Activated naive CD8-positive, alpha-beta T cell treated with anti-CD3 and anti-CD28 coated beads for 36 hours (primary cell): Measurements from ENCODE around the gene UQCRFS1. TPM values are rescaled to one million over a fixed set of nuclear protein-coding genes. Genes with fewer than 3 reads are reported as not detected.

Experiments
- DNase-seq: peaks from one replicate; pipeline ENCODE4 v3.0.0; 2021
- H3K27ac Mint-ChIP-seq: one replicate; pipeline ENCODE4 v1.8.0; 2022; ENCODE audit warnings: mild to moderate bottlenecking, moderate library complexity, mixed read lengths
- H3K27me3 Mint-ChIP-seq: one replicate; pipeline ENCODE4 v1.8.0; 2022; ENCODE audit warnings: mild to moderate bottlenecking, mixed read lengths
- H3K36me3 Mint-ChIP-seq: one replicate; pipeline ENCODE4 v1.8.0; 2021; ENCODE audit warnings: mild to moderate bottlenecking, mixed read lengths
- H3K4me1 Mint-ChIP-seq: one replicate; pipeline ENCODE4 v1.8.0; 2021; ENCODE audit warnings: mixed read lengths
- H3K4me3 Mint-ChIP-seq: one replicate; pipeline ENCODE4 v1.8.0; 2022; ENCODE audit warnings: mild to moderate bottlenecking, moderate library complexity, mixed read lengths
- H3K9me3 Mint-ChIP-seq: one replicate; pipeline ENCODE4 v1.8.0; 2022; ENCODE audit warnings: mixed read lengths
- total RNA-seq, 2 experiments: library from RNA; stranded (reverse); gene quantifications; one replicate each; pipeline ENCODE4 v1.2.3, GENCODE V29; 2021

Gene UQCRFS1
- total RNA-seq, 2 experiments from 2014 or later: 58.6 to 60.1 TPM

DNA sequence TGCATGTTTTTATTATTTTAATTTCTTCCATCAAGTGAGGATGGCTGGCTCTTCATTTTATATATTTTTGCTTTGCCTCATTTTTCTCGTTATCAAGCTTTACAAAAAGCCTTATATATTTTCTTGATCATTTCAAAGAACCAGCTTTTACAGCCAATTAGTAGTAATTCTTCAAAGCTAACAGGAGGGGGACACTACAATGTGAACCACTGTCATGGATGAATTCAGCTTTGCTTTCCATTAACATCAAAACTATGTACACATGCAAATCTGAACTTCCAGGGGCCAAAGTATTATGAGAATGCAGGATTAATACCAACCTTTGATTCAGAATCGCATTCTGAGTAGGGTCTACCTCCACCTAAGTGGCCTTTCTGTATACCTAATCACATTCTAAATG, 11.1 kb downstream of the UQCRFS1 start:
- no peak overlapping the region for H3K27ac Mint-ChIP-seq
- H3K36me3 Mint-ChIP-seq: peaks cover 21% of the 10 kb centered on the region
- H3K4me1 Mint-ChIP-seq: peaks cover 6% of the 10 kb centered on the region
- H3K4me3 Mint-ChIP-seq: no peak overlapping the region
- no peaks in the 10 kb centered on the region for H3K27me3 Mint-ChIP-seq
- H3K9me3 Mint-ChIP-seq: peaks cover 5% of the 10 kb centered on the region
- DNase-seq: no peak

DNA sequence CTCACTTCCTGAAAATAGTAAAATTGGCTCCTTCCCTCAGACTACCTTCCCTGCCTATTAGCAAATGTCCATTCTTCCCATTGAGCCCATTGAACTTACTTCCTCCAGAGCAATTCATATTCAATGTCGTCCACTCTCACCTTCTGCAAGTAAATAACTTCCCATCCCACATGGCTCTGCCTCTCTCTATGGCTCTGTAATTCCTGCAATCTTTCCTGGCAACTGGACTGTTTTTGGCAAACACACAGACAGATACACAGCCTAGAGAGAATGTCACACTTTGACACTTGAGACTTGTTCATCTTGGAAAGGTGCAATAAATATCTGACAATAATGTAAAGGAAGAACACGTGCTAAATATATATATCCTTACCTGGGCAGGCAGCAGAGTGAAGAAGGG, 18.3 kb downstream of the UQCRFS1 start:
- Mint-ChIP-seq H3K27ac (no peak overlapping the region), H3K9me3 (peaks cover 7% of the 10 kb centered on the region), H3K36me3 (peaks cover 2% of the 10 kb centered on the region), H3K4me3 (no peak overlapping the region), H3K4me1 (peaks cover 5% of the 10 kb centered on the region), H3K27me3 (no peaks in the 10 kb centered on the region)
- no peak for DNase-seq

DNA sequence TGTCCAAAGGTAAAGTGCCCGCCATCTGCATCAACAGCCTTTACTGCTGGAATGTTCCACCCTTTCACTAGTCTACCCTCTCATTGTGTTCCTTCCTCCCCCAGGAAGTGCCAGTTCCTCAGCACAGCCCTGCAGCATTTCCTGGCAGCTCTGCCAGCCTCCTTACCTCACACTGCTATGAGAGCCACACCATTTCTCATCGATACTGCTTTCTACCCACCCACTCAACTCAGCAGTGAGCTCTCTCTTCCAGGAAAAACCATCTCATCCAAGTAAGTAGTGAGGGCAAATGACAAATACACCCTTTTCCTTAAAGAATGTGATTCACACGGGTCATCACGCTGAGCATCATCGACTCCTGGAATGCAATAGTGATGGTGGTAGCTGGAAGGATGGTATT, 19.8 kb downstream of the UQCRFS1 start:
- no peak overlapping the region for H3K4me3 Mint-ChIP-seq
- H3K27ac Mint-ChIP-seq: no peak overlapping the region
- peaks cover 5% of the 10 kb centered on the region for H3K9me3 Mint-ChIP-seq
- DNase-seq: no peak
- peaks cover 5% of the 10 kb centered on the region for H3K4me1 Mint-ChIP-seq
- H3K27me3 Mint-ChIP-seq: no peaks in the 10 kb centered on the region
- H3K36me3 Mint-ChIP-seq: peaks cover 2% of the 10 kb centered on the region

DNA sequence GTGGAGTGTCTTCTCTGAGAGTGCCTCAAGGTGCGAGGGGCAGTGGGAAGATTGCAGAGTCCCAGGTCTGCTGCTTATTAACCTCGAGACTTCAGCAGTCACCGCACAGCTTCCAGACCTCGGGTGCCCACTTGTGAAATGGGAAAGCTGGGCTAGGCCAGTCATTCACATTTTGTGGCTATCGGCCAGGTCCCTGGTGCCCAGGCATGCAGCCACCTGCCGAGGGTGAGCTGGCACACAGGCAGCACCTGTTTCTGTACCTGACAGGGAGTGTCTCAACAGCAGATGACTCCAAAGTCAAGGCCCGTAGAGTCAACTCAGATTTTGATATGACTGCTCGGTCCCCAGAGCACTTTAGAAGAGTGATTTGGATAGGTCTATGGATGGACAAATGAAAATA, 21.9 kb downstream of the UQCRFS1 start:
- H3K4me3 Mint-ChIP-seq: no peak overlapping the region
- no peaks in the 10 kb centered on the region for H3K36me3 Mint-ChIP-seq
- no peaks in the 10 kb centered on the region for H3K9me3 Mint-ChIP-seq
- H3K4me1 Mint-ChIP-seq: peaks cover 5% of the 10 kb centered on the region
- H3K27me3 Mint-ChIP-seq: no peaks in the 10 kb centered on the region
- no peak overlapping the region for H3K27ac Mint-ChIP-seq
- DNase-seq: no peak

DNA sequence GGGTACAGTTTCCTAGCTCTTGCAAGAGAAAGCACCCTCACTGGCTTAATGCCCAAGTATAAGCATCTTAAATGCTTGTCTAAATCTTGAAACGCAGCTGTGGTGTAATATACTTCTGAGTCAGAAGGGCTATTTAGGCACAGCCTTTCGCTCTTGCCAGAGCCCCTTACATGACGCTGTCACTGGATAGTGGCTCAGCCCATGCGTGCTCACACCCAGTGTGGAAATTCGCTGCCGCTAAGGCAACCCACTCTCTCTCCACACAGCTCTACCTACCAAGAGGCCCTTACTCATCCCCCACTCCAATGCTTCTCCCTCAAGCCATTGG, 24.0 kb downstream of the UQCRFS1 start:
- H3K4me3 Mint-ChIP-seq: no peak overlapping the region
- no peaks in the 10 kb centered on the region for H3K27me3 Mint-ChIP-seq
- H3K4me1 Mint-ChIP-seq: peaks cover 5% of the 10 kb centered on the region

DNA sequence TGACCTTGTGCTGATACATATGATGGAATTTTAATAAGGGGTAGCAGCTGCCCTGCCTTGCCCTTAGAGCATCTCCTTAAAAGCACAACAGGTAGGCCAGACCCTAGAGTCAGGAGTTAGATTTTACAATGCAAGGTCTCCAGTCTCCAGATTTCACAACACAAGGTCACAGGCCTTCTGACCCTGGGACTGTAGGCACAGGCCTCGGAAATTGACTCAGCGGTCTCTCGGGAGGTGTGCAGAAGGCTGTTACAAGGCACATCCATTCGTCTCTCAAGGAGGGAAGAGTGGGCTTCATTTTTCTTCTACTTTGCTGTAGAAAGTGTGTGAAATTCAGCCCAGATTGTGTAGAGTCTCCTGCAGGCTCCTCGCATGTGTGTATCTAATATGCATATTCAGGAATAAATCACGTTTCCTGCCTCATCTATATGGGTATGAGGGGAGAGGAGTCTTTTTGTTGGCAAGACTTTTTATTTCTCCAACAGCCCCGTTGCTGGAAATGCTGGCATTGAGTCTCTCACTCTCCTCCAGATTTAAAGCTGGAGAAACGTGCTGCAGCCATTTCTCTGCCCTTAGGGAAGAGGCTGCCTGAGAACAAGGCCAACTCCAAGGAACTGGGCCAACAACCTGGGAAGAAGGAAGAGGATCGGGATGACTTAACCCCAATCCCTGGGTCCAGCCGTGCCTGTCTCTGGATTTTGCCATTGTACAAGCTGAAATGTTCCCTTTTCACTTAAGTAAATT, 24.5 kb downstream of the UQCRFS1 start:
- H3K36me3 Mint-ChIP-seq: no peaks in the 10 kb centered on the region
- H3K9me3 Mint-ChIP-seq: no peaks in the 10 kb centered on the region
- no peak for DNase-seq
- no peak overlapping the region for H3K4me3 Mint-ChIP-seq
- H3K27ac Mint-ChIP-seq: no peak overlapping the region
- peaks cover 5% of the 10 kb centered on the region for H3K4me1 Mint-ChIP-seq
- no peaks in the 10 kb centered on the region for H3K27me3 Mint-ChIP-seq

More for the DNA sequence above, 24.0 kb downstream of the UQCRFS1 start:
- no peaks in the 10 kb centered on the region for H3K9me3 Mint-ChIP-seq
- H3K27ac Mint-ChIP-seq: no peak overlapping the region
- no peaks in the 10 kb centered on the region for H3K36me3 Mint-ChIP-seq
- DNase-seq: no peak

DNA sequence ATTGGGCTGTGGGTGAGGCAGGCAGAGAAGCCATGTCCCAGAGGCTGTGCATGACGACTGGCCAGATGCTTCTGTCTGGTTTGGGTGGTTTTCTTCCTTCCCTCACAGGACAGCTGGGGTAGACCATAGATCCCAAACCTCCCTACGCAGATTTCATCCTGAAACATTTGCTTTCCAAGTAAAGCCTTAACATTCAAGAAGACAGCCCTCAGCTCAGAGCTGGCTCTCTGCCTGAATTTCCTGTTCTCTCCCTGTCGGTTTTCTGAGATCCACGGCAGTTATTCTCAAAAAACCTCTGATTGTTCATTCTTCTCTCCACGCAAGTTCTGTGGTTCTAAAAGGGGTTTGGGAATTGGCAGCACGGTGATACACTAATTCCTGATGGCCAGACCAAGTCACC, 25.3 kb downstream of the UQCRFS1 start:
- no peak overlapping the region for H3K4me3 Mint-ChIP-seq
- DNase-seq: no peak
- H3K27me3 Mint-ChIP-seq: no peaks in the 10 kb centered on the region
- no peaks in the 10 kb centered on the region for H3K36me3 Mint-ChIP-seq
- no peaks in the 10 kb centered on the region for H3K9me3 Mint-ChIP-seq
- H3K4me1 Mint-ChIP-seq: no peaks in the 10 kb centered on the region
- H3K27ac Mint-ChIP-seq: no peak overlapping the region

DNA sequence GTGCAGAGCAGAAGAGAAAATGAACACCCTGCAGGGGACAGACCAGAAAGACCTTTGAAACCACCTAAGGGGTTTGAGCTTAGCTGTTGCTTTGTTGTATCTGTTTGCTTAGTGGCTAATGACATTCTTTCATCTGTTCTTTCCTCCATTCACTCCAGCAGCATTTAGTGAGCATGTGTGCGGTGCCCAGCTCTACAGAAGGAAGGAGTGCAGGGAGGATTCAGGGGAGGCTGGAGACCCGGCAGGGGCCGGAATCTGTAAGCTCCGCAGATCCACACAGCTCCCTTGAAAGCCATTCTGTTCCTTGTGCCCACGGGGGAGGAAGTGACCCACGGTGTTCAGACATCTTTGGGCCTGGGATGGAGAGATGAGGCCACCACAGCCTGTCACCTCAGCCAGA, 27.5 kb downstream of the UQCRFS1 start:
- Mint-ChIP-seq H3K36me3 (no peaks in the 10 kb centered on the region), H3K27ac (no peak overlapping the region), H3K27me3 (no peaks in the 10 kb centered on the region), H3K4me3 (no peak overlapping the region), H3K9me3 (no peaks in the 10 kb centered on the region), H3K4me1 (no peaks in the 10 kb centered on the region)
- no peak for DNase-seq

DNA sequence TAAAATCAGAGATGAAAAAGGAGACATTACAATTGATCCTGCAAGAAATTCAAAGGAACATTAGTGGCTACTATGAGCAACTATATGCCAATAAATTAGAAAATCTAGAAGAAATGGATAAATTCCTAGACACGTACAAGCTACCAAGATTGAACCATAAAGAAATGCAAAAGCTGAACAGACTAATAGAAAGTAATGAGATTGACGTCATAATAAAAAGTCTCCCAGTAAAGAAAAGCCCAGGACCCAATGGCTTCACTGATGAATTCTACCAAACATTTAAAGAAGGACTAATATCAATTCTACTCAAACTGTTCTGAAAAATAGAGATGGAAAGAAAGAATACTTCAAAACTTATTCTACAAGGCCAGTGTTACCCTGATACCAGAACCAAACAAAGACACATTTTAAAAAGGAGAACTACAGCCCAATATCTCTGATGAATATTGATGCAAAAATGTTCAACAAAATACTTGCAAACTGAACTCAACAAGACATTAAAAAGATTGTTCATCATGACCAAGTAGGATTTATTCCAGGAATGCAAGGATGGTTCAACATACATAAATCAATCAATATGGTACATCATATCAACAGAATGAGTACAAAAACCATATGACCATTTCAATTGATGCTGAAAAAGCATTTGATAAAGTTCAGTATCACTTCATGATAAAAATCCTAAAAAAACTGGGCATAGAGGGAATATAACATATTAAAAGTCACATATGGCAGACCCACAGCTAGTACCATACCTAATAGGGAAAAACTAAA, 35.8 kb downstream of the UQCRFS1 start:
- Mint-ChIP-seq H3K4me1 (no peaks in the 10 kb centered on the region), H3K9me3 (peaks cover 54% of the 10 kb centered on the region), H3K27me3 (no peaks in the 10 kb centered on the region), H3K27ac (no peak overlapping the region), H3K4me3 (no peak overlapping the region), H3K36me3 (peaks cover 3% of the 10 kb centered on the region)
- DNase-seq: no peak

DNA sequence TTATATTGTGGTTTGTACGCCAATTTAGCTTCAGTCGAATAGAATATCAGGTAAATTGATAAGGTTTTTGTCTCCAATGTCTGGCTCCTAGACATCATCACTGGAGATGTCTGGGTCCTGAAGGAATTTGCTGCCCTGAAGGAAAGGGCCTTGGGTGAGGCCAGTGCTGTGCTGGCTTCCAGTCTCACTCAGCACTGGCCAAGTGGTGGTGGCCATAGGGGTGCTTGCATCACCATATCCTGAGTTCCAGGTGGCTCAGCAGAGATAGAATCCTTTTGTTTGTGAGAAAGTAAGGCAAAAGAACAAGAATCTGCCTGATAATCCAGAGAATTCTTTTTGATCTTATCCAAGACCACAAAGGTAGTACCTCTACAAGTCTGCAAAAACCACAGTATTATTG, 39.1 kb downstream of the UQCRFS1 start:
- Mint-ChIP-seq H3K36me3 (peaks cover 3% of the 10 kb centered on the region), H3K27me3 (no peaks in the 10 kb centered on the region), H3K4me1 (no peaks in the 10 kb centered on the region), H3K27ac (no peak overlapping the region), H3K4me3 (no peak overlapping the region), H3K9me3 (peaks cover 48% of the 10 kb centered on the region)
- DNase-seq: no peak

DNA sequence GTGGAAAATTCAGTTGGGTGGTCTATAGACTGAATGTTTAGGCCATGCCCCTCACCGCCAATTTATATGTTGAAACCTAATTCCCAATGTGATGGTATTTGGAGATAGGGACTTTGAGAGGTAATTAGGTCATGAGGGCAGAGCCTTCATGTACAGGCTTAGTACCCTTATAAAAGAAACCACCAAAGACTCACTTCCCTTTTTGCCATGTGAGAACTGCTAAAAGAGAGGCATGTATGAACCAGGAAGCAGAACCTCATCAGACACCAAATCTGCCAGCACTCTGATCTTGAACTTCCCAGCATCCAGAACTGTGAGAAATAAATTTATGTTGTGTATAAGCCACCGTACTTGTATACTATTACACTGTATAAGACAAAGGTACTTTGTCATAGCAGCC, 40.6 kb downstream of the UQCRFS1 start:
- Mint-ChIP-seq H3K27me3 (peaks cover 3% of the 10 kb centered on the region), H3K36me3 (peaks cover 3% of the 10 kb centered on the region), H3K4me3 (no peak overlapping the region), H3K9me3 (peaks cover 37% of the 10 kb centered on the region), H3K27ac (no peak overlapping the region), H3K4me1 (no peaks in the 10 kb centered on the region)
- DNase-seq: no peak

DNA sequence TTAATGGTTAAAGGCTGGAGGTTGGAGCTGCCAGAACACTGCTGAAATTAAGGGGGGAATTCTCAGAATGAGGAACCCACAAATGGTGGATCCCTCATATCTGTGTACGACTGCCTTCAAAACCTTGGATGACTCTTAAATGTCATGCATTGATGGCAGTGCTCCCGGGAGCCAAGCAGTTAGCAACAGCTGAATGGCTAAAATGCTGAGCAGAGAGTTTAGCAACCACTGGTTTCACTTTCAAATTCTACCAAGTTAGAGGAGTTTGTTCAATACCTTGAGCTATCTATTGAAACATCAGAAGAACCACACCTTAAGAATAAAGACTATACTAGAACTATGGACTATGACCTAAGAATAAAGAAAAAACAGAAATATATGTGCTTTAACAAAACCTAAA, 41.4 kb downstream of the UQCRFS1 start:
- peaks cover 3% of the 10 kb centered on the region for H3K27me3 Mint-ChIP-seq
- DNase-seq: no peak
- H3K36me3 Mint-ChIP-seq: no peaks in the 10 kb centered on the region
- H3K4me3 Mint-ChIP-seq: no peak overlapping the region
- H3K9me3 Mint-ChIP-seq: peaks cover 32% of the 10 kb centered on the region
- no peaks in the 10 kb centered on the region for H3K4me1 Mint-ChIP-seq
- no peak overlapping the region for H3K27ac Mint-ChIP-seq

DNA sequence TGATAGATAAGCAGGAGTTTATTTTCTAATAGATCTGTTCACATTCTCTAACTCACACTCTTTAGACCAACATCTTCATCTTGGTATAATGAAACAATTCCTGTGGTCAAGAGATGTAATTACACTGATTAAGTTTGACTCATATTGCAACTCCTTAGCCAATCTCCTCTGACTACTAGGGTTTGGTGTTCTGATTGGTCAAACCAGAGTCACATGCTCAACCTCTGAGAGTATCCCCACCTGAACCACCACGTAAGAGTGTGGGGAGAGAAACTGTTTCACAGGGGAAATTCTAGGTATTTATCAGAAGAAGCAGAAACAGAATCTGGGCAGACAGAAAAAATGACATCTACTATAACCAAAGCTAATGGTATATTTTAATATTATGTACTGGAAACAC, 42.4 kb downstream of the UQCRFS1 start:
- peaks cover 23% of the 10 kb centered on the region for H3K9me3 Mint-ChIP-seq
- no peaks in the 10 kb centered on the region for H3K4me1 Mint-ChIP-seq
- no peak for DNase-seq
- no peak overlapping the region for H3K4me3 Mint-ChIP-seq
- no peak overlapping the region for H3K27ac Mint-ChIP-seq
- H3K36me3 Mint-ChIP-seq: no peaks in the 10 kb centered on the region
- peaks cover 7% of the 10 kb centered on the region for H3K27me3 Mint-ChIP-seq

DNA sequence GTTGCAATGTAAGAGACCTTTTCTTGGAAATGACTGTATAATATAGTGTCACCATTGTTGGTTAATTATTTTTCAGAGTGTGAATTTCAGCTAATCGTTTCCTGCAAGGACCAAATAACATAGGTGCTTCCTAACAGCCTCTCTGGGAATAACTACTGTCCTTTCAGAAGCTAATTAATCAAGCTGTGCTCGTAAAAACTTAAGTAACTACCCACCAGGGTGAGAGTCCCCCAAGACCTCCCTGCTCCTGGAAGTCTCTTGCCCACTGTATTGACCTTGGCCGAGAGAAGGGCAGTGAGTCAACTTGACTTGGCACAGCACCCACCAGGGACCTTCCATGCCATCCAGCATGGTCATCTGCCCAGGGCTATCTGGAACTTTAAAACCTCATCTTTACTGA, 50.3 kb downstream of the UQCRFS1 start:
- Mint-ChIP-seq H3K4me1 (no peaks in the 10 kb centered on the region), H3K36me3 (peaks cover 1% of the 10 kb centered on the region), H3K27ac (no peak overlapping the region), H3K27me3 (peaks cover 28% of the 10 kb centered on the region), H3K4me3 (no peak overlapping the region), H3K9me3 (peaks cover 2% of the 10 kb centered on the region)
- DNase-seq: no peak

DNA sequence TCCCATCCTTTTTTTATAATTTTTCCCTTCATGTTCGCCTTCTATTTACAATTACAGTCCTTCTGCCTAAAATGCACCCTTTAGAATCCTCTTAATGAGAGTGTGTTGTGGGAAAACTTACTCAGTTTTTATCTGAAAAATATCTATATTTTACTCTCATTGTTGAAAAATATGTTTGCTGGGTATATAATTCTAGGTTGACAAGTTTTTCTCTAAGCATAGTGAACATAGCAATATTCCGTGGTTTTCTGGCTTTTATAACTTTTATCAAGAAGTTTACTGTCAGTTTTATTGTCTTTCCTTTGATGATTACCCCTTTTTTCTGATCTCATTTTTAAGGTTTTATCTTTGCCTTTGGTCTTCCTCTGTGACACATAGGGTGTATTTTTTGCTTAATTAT, 57.3 kb downstream of the UQCRFS1 start:
- H3K4me1 Mint-ChIP-seq: no peaks in the 10 kb centered on the region
- H3K4me3 Mint-ChIP-seq: no peak overlapping the region
- no peak overlapping the region for H3K27ac Mint-ChIP-seq
- peaks cover 28% of the 10 kb centered on the region for H3K9me3 Mint-ChIP-seq
- peaks cover 15% of the 10 kb centered on the region for H3K27me3 Mint-ChIP-seq
- peaks cover 1% of the 10 kb centered on the region for H3K36me3 Mint-ChIP-seq
- no peak for DNase-seq
